Psoas muscle (tissue), 8 donors: ENCODE measurements around the gene ZNF385D. TPM values are rescaled to one million over a fixed set of nuclear protein-coding genes. Genes with fewer than 3 reads are reported as not detected.

Experiments
- ATAC-seq, 4 donors: fragments of 200-7000 bp; cut with Tn5 transposase; one replicate each; pipeline ENCODE4 v1.9.1; 2020; ENCODE audit warnings: moderate library complexity in 3 of 4, mild to moderate bottlenecking in 2 of 4
- DNase-seq, 2 donors: peaks; one replicate each; pipeline ENCODE4 v3.0.0-alpha.2; 2020
- H3K27ac ChIP-seq: fragments of 200-600 bp; one replicate; pipeline ENCODE4 v1.8.0; 2022
- H3K27me3 ChIP-seq, 3 donors: fragments of 200-600 bp in 1 of 3; one replicate each; pipeline versions ENCODE4 v1.6.1 to v1.8.0; 2013 to 2022; ENCODE audit warnings: low read length in 2 of 3, mild to moderate bottlenecking in 2 of 3, moderate library complexity in 1 of 3; ENCODE audit not compliant: insufficient read depth in 3 of 3
- H3K36me3 ChIP-seq, 2 donors: fragments of 200-600 bp in 1 of 2; one replicate each; pipeline versions ENCODE4 v1.6.1 to v1.8.0; 2013 to 2022; ENCODE audit warnings: low read depth in 1 of 2, mild to moderate bottlenecking in 1 of 2, moderate library complexity in 1 of 2; ENCODE audit not compliant: insufficient read depth in 1 of 2
- H3K4me1 ChIP-seq: fragments of 200-600 bp; one replicate; pipeline ENCODE4 v1.8.0; 2022
- H3K4me3 ChIP-seq: fragments of 200-600 bp; one replicate; pipeline ENCODE4 v1.8.0; 2022; ENCODE audit warnings: mild to moderate bottlenecking
- H3K9me3 ChIP-seq: fragments of 200-600 bp; one replicate; pipeline ENCODE4 v1.8.0; 2022
- CTCF ChIP-seq: fragments of 200-600 bp; IDR thresholded peaks from one replicate; pipeline ENCODE4 v1.8.0; 2022; ENCODE audit warnings: antibody characterized with exemption
- WGBS, 3 donors: extraction: QIAGEN DNeasy Blood & Tissue Kit; methylation state at CpG; one replicate each; pipeline versions ENCODE4 v1.1.6 to v1.1.7; 2013; 5-methylcytosine and 5-hydroxymethylcytosine counted together
- intact Hi-C, 2 donors: fragments of 100-400 bp; cut with DNase I; formaldehyde crosslinking; loops; one replicate each; pipeline versions ENCODE4 v1.11.0 to v1.14.2; 2022
- polyA plus RNA-seq, 3 donors: library from polyadenylated mRNA; stranded (reverse); fragments of 200-250 nt; gene quantifications; one replicate each; pipeline ENCODE4 v1.2.3, GENCODE V29; 2013
- total RNA-seq, 4 donors: library from RNA; stranded (reverse); fragmentation: NEBNext Ultra II Directional in 2 of 4; extraction: Animal tissue kit (Norgen Biotek cat#: 25700) in 2 of 4; gene quantifications; one replicate each; pipeline versions ENCODE4 v1.2.1 to v1.2.4, GENCODE V29; 2021 to 2023
- donor health status: healthy with polysubstance abuse.
- donor health status: DM: no; HTN: no; CAD: no; lungs with moderate emphysema.
- donor health status: Bipolar disorder and iron deficiency.
- donor health status: healthy.
- donor health status: DM: yes; HTN: yes; CAD: no.
- donor health status: DM: no; HTN: no; CAD: no.
- donor health status: DM: no; HTN: no; CAD: no.
- donor health status: DM: yes; HTN: yes; CAD: no.

ZNF385D gene
- total and polyA plus RNA-seq, 7 donors: 0.55 to 8.7 (median 3.7) TPM

GRCh38 chr3:21704796-21705195, 46.2 kb downstream of the ZNF385D start:
- ATAC-seq: no peak
- no peak for TF ChIP-seq CTCF
- no peak overlapping the region for H3K4me3 ChIP-seq
- no peaks in the 10 kb centered on the region for H3K9me3 ChIP-seq
- no peak for DNase-seq
- H3K27ac ChIP-seq: no peak overlapping the region
- H3K36me3 ChIP-seq: no peaks in the 10 kb centered on the region
- intact Hi-C loops: no loop called here
- WGBS, 3 donors: 93 to 97% (median 94%) methylated on average over 1 of the region's 1 CpG
- H3K4me1 ChIP-seq: no peaks in the 10 kb centered on the region
- H3K27me3 ChIP-seq: no peaks in the 10 kb centered on the region

GRCh38 chr3:21703291-21703690, 47.7 kb downstream of the ZNF385D start:
- 75 to 83% (median 76%) methylated on average over 2 of the region's 2 CpGs for WGBS, 3 donors
- intact Hi-C loops: no loop called here
- DNase-seq: no peak

GRCh38 chr3:21697707-21698106, 53.3 kb downstream of the ZNF385D start:
- intact Hi-C loops: no loop called here

More at GRCh38 chr3:21703291-21703690, 47.7 kb downstream of the ZNF385D start:
- Histone ChIP-seq H3K9me3 (no peaks in the 10 kb centered on the region), H3K27me3 (no peaks in the 10 kb centered on the region), H3K36me3 (no peaks in the 10 kb centered on the region), H3K4me3 (no peak overlapping the region), H3K4me1 (no peaks in the 10 kb centered on the region), H3K27ac (no peak overlapping the region)
- ATAC-seq: no peak
- no peak for TF ChIP-seq CTCF

GRCh38 chr3:21694506-21694905, 56.5 kb downstream of the ZNF385D start:
- Histone ChIP-seq H3K4me3 (no peak overlapping the region), H3K9me3 (no peaks in the 10 kb centered on the region), H3K27me3 (no peaks in the 10 kb centered on the region), H3K4me1 (no peaks in the 10 kb centered on the region), H3K36me3 (no peaks in the 10 kb centered on the region), H3K27ac (no peak overlapping the region)
- DNase-seq (no peak), ATAC-seq (no peak)
- 83 to 98% (median 84%) methylated on average over 4 of the region's 4 CpGs for WGBS, 3 donors
- no peak for TF ChIP-seq CTCF
- intact Hi-C loops: no loop called here

More at GRCh38 chr3:21697707-21698106, 53.3 kb downstream of the ZNF385D start:
- WGBS, 3 donors: 75 to 93% (median 81%) methylated on average over 3 of the region's 3 CpGs
- H3K4me1 ChIP-seq: no peaks in the 10 kb centered on the region
- ATAC-seq: no peak
- no peak overlapping the region for H3K4me3 ChIP-seq
- H3K27ac ChIP-seq: no peak overlapping the region
- H3K9me3 ChIP-seq: no peaks in the 10 kb centered on the region
- no peaks in the 10 kb centered on the region for H3K27me3 ChIP-seq
- H3K36me3 ChIP-seq: no peaks in the 10 kb centered on the region
- DNase-seq: no peak
- no peak for TF ChIP-seq CTCF

GRCh38 chr3:21691036-21691435, 60.0 kb downstream of the ZNF385D start:
- no peaks in the 10 kb centered on the region for H3K9me3 ChIP-seq
- intact Hi-C loops: no loop called here
- H3K27ac ChIP-seq: no peak overlapping the region
- ATAC-seq (no peak), DNase-seq (no peak)
- no peaks in the 10 kb centered on the region for H3K4me1 ChIP-seq
- no peak for TF ChIP-seq CTCF
- H3K27me3 ChIP-seq: no peaks in the 10 kb centered on the region
- H3K36me3 ChIP-seq: no peaks in the 10 kb centered on the region
- no peak overlapping the region for H3K4me3 ChIP-seq
- WGBS, 3 donors: 35 to 43% (median 38%) methylated on average over 6 of the region's 6 CpGs
